MCF 10A (cell line): Measurements from ENCODE around the gene TPSB2. TPM values are rescaled to one million over a fixed set of nuclear protein-coding genes. Genes with fewer than 3 reads are reported as not detected.
"Not testable (repeated sequence)": the region's sequence is repeated elsewhere in the genome, so short reads cannot be mapped to it uniquely, and the experiment has no call there.

ENCODE experiments used
- Bru-seq: library from RNA; stranded (reverse); fragments of 400-500 nt; gene quantifications from one replicate; lab custom pipeline; 2021; lab: Mats Ljungman, UMichigan
- BruChase-seq, 2 experiments: library from RNA; stranded (reverse); fragments of 400-500 nt; gene quantifications; one replicate each; lab custom pipeline; 2021; lab: Mats Ljungman, UMichigan
- BruUV-seq: library from RNA; stranded (reverse); fragments of 400-500 nt; replicated peaks from 2 replicates; lab custom pipeline; 2021; lab: Mats Ljungman, UMichigan
- CTCF ChIA-PET: fragments of 300-600 bp; sonication (Branson Sonifier 250); formaldehyde crosslinking; extraction: SDS; loops from one replicate; lab custom pipeline; 2021; ENCODE audit warnings: antibody characterized with exemption, inconsistent platforms; lab: Yijun Ruan, JAX
- POLR2A ChIA-PET: fragments of 300-600, 350-650 bp; sonication (Branson Sonifier 250); formaldehyde crosslinking; extraction: SDS; loops from one replicate; lab custom pipeline; 2020; ENCODE audit warnings: antibody characterized with exemption, inconsistent platforms; lab: Yijun Ruan, JAX
- DNase-seq: peaks from one replicate; pipeline ENCODE4 v3.0.0-alpha.2; 2018; ENCODE audit not compliant: unreplicated experiment
- H3K27ac Mint-ChIP-seq: one replicate; pipeline ENCODE4 v1.8.0; 2022; ENCODE audit warnings: mild to moderate bottlenecking, low read depth, mixed read lengths; ENCODE audit not compliant: unreplicated experiment
- H3K27me3 Mint-ChIP-seq: one replicate; pipeline ENCODE4 v1.8.0; 2022; ENCODE audit warnings: mixed read lengths; ENCODE audit not compliant: insufficient read depth, unreplicated experiment
- H3K36me3 Mint-ChIP-seq: one replicate; pipeline ENCODE4 v1.8.0; 2022; ENCODE audit warnings: mild to moderate bottlenecking, moderate library complexity, mixed read lengths; ENCODE audit not compliant: insufficient read depth, unreplicated experiment
- H3K4me1 Mint-ChIP-seq: one replicate; pipeline ENCODE4 v1.8.0; 2022; ENCODE audit warnings: mixed read lengths; ENCODE audit not compliant: insufficient read depth, unreplicated experiment
- H3K4me3 Mint-ChIP-seq: one replicate; pipeline ENCODE4 v1.8.0; 2022; ENCODE audit warnings: mild to moderate bottlenecking, moderate library complexity, mixed read lengths; ENCODE audit not compliant: unreplicated experiment
- H3K9me3 Mint-ChIP-seq: one replicate; pipeline ENCODE4 v1.8.0; 2022; ENCODE audit warnings: mixed read lengths; ENCODE audit not compliant: unreplicated experiment
- CTCF ChIP-seq: fragments of 200-600 bp; IDR thresholded peaks from one replicate; pipeline ENCODE4 v1.8.0; 2022; ENCODE audit warnings: antibody characterized with exemption, mild to moderate bottlenecking; ENCODE audit not compliant: unreplicated experiment
- intact Hi-C: fragments of 100-400 bp; cut with micrococcal nuclease; formaldehyde crosslinking; loops from 2 replicates; pipeline ENCODE4 v1.14.1; 2022
- long read RNA-seq: library from polyadenylated mRNA; stranded (forward); transcript quantifications from one replicate; pipeline ENCODE4 v2.0.0, GENCODE V29; 2022
- total RNA-seq: library from RNA; stranded (reverse); gene quantifications from 2 replicates; pipeline ENCODE4 v1.2.3, GENCODE V29; 2022

Gene TPSB2
- total RNA-seq: not detected in 2 replicates
- Bru-seq, nascent RNA: not detected
- BruChase-seq, experiment 1, labeled RNA remaining after a 6-hour chase: not detected
- BruChase-seq, experiment 2, labeled RNA remaining after a 2-hour chase: not detected
- long read RNA-seq: 0 reads

- H3K9me3 Mint-ChIP-seq, CTCF ChIA-PET, H3K4me3 Mint-ChIP-seq, H3K27me3 Mint-ChIP-seq, POLR2A ChIA-PET, H3K36me3 Mint-ChIP-seq, DNase-seq, H3K4me1 Mint-ChIP-seq, BruUV-seq, intact Hi-C loops, H3K27ac Mint-ChIP-seq: not testable (repeated sequence)
These were observed at the start of gene TPSB2 for GRCh38 chr16:1230084-1230470. TSS of gene TPSB2 (minus strand) at chr16:1230184. CDS start at chr16:1229951, 233 bp downstream.

GRCh38 chr16:1279081-1279944, 49.3 kb upstream of the TPSB2 start:
- H3K36me3 Mint-ChIP-seq: no peaks in the 10 kb centered on the region
- BruUV-seq: no TSS peak
- H3K27me3 Mint-ChIP-seq: peaks cover 29% of the 10 kb centered on the region
- H3K9me3 Mint-ChIP-seq: no peaks in the 10 kb centered on the region
- no peaks in the 10 kb centered on the region for H3K4me1 Mint-ChIP-seq
- POLR2A ChIA-PET: no interaction called here
- CTCF ChIA-PET: interaction anchor here (0.7 kb wide), 1 partner anchor 958 kb away, joined by 3 read pairs; no protein-coding TSS in a partner anchor
- intact Hi-C loops: no loop called here
- DNase-seq: no peak
- H3K4me3 Mint-ChIP-seq: no peak overlapping the region
- no peak overlapping the region for H3K27ac Mint-ChIP-seq
- no peak for TF ChIP-seq CTCF

- H3K27ac Mint-ChIP-seq: no peak overlapping the region
- CTCF ChIA-PET: interaction anchor here (0.7 kb wide), 1 partner anchor 958 kb away, joined by 3 read pairs; no protein-coding TSS in a partner anchor
- peaks cover 29% of the 10 kb centered on the region for H3K27me3 Mint-ChIP-seq
- H3K4me1 Mint-ChIP-seq: no peaks in the 10 kb centered on the region
- no peak for DNase-seq
- no peak overlapping the region for H3K4me3 Mint-ChIP-seq
- BruUV-seq: no TSS peak
- no peaks in the 10 kb centered on the region for H3K9me3 Mint-ChIP-seq
- POLR2A ChIA-PET: interaction anchor here (1.1 kb wide), 1 partner anchor 11 kb away, joined by 3 read pairs; no protein-coding TSS in a partner anchor
- intact Hi-C loops: no loop called here
- TF ChIP-seq CTCF: no peak
- H3K36me3 Mint-ChIP-seq: no peaks in the 10 kb centered on the region
These were observed 48.5 kb upstream of the TPSB2 start for GRCh38 chr16:1278477-1278876.

- intact Hi-C loops: no loop called here
- H3K36me3 Mint-ChIP-seq: no peaks in the 10 kb centered on the region
- H3K9me3 Mint-ChIP-seq: no peaks in the 10 kb centered on the region
- no TSS peak for BruUV-seq
- no peak overlapping the region for H3K4me3 Mint-ChIP-seq
- peaks cover 36% of the 10 kb centered on the region for H3K27me3 Mint-ChIP-seq
- no peaks in the 10 kb centered on the region for H3K4me1 Mint-ChIP-seq
- ChIA-PET CTCF (interaction anchor here (0.6 to 1.1 kb wide), 2 partner anchors 22 to 323 kb away, joined by 3 read pairs; no protein-coding TSS in a partner anchor), POLR2A (interaction anchor here (1.1 kb wide), 1 partner anchor 12 kb away, joined by 3 read pairs; no protein-coding TSS in a partner anchor)
- H3K27ac Mint-ChIP-seq: no peak overlapping the region
- no peak for DNase-seq
- no peak for TF ChIP-seq CTCF
These were observed 47.8 kb upstream of the TPSB2 start for GRCh38 chr16:1277617-1278282.
